Measurements from ENCODE around the gene MVK.

Gene MVK

GRCh38 chr12:109589691-109590245, 16.2 kb downstream of the MVK start:
- no peak for DNase-seq (ENCODE audit: extremely low spot score)
- CTCF ChIA-PET = interaction anchor here (0.7 to 1.0 kb wide), 2 partner anchors 201 to 256 kb away, joined by 3 to 4 read pairs; no protein-coding TSS in a partner anchor
- TF ChIP-seq TARDBP (IDR thresholded peaks at IDR 0.05) = no peak
- TF ChIP-seq ARNT (IDR thresholded peaks at IDR 0.05) = no peak
- TF ChIP-seq FOXA1 (IDR thresholded peaks at IDR 0.05) = no peak
- TF ChIP-seq CTBP1 (IDR thresholded peaks at IDR 0.05; ENCODE audit: borderline replicate concordance) = no peak
- POLR2A ChIA-PET = no interaction called here

- CTCF ChIA-PET = no interaction called here
- DNase-seq (ENCODE audit: extremely low spot score) = no peak
- no peak for TF ChIP-seq SUZ12 (IDR thresholded peaks at IDR 0.05)
- no peak for TF ChIP-seq FOXM1 (IDR thresholded peaks at IDR 0.05; ENCODE audit: borderline replicate concordance)
- TF ChIP-seq ZNF384 (IDR thresholded peaks at IDR 0.05) = no peak
- no peak for TF ChIP-seq FOXK2 (IDR thresholded peaks at IDR 0.05)
- TF ChIP-seq LEF1 (IDR thresholded peaks at IDR 0.05; ENCODE audit: borderline replicate concordance) = no peak
- TF ChIP-seq CTBP1 (IDR thresholded peaks at IDR 0.05; ENCODE audit: borderline replicate concordance) = no peak
- no peak for TF ChIP-seq NFRKB (IDR thresholded peaks at IDR 0.05)
- POLR2A ChIA-PET = no interaction called here
These were observed 17.0 kb downstream of the MVK start for GRCh38 chr12:109590566-109590965.

GRCh38 chr12:109591041-109591440, 17.4 kb downstream of the MVK start:
- TF ChIP-seq ELF4 (IDR thresholded peaks at IDR 0.05) (no peak), SUZ12 (IDR thresholded peaks at IDR 0.05) (no peak), FOXM1 (IDR thresholded peaks at IDR 0.05; ENCODE audit: borderline replicate concordance) (no peak), SP1 (IDR thresholded peaks at IDR 0.05) (no peak), FOXK2 (IDR thresholded peaks at IDR 0.05) (no peak), BHLHE40 (IDR thresholded peaks at IDR 0.05; ENCODE audit: borderline replicate concordance) (no peak), TARDBP (IDR thresholded peaks at IDR 0.05) (no peak), ARNT (IDR thresholded peaks at IDR 0.05) (no peak), PKNOX1 (IDR thresholded peaks at IDR 0.05) (no peak), L3MBTL2 (conservative IDR thresholded peaks at IDR 0.05) (no peak), ZNF384 (IDR thresholded peaks at IDR 0.05) (no peak), FOXA1 (IDR thresholded peaks at IDR 0.05) (no peak), LEF1 (IDR thresholded peaks at IDR 0.05; ENCODE audit: borderline replicate concordance) (no peak), CTBP1 (IDR thresholded peaks at IDR 0.05; ENCODE audit: borderline replicate concordance) (no peak)
- CTCF ChIA-PET = no interaction called here
- DNase-seq (ENCODE audit: extremely low spot score) = no peak
- POLR2A ChIA-PET = no interaction called here

- TF ChIP-seq L3MBTL2 (conservative IDR thresholded peaks at IDR 0.05) (no peak), TARDBP (IDR thresholded peaks at IDR 0.05) (no peak), BHLHE40 (IDR thresholded peaks at IDR 0.05; ENCODE audit: borderline replicate concordance) (no peak), ELF4 (IDR thresholded peaks at IDR 0.05) (no peak), FOXM1 (IDR thresholded peaks at IDR 0.05; ENCODE audit: borderline replicate concordance) (no peak), FOXA1 (IDR thresholded peaks at IDR 0.05) (no peak), SUZ12 (IDR thresholded peaks at IDR 0.05) (no peak), NFRKB (IDR thresholded peaks at IDR 0.05) (no peak), CTBP1 (IDR thresholded peaks at IDR 0.05; ENCODE audit: borderline replicate concordance) (no peak)
- no peak for DNase-seq (ENCODE audit: extremely low spot score)
- ChIA-PET CTCF (no interaction called here), POLR2A (no interaction called here)
These were observed 18.8 kb downstream of the MVK start for GRCh38 chr12:109592195-109592904.

GRCh38 chr12:109592905-109593272, 19.3 kb downstream of the MVK start:
- POLR2A ChIA-PET = no interaction called here
- DNase-seq (ENCODE audit: extremely low spot score) = no peak
- TF ChIP-seq CTBP1 (IDR thresholded peaks at IDR 0.05; ENCODE audit: borderline replicate concordance) = no peak
- TF ChIP-seq ELF4 (IDR thresholded peaks at IDR 0.05) = no peak
- no peak for TF ChIP-seq FOXA1 (IDR thresholded peaks at IDR 0.05)
- TF ChIP-seq LEF1 (IDR thresholded peaks at IDR 0.05; ENCODE audit: borderline replicate concordance) = no peak
- no peak for TF ChIP-seq PKNOX1 (IDR thresholded peaks at IDR 0.05)
- no peak for TF ChIP-seq ARNT (IDR thresholded peaks at IDR 0.05)
- no peak for TF ChIP-seq L3MBTL2 (conservative IDR thresholded peaks at IDR 0.05)
- no peak for TF ChIP-seq BHLHE40 (IDR thresholded peaks at IDR 0.05; ENCODE audit: borderline replicate concordance)
- TF ChIP-seq FOXM1 (IDR thresholded peaks at IDR 0.05; ENCODE audit: borderline replicate concordance) = no peak
- no peak for TF ChIP-seq ZNF384 (IDR thresholded peaks at IDR 0.05)
- TF ChIP-seq TARDBP (IDR thresholded peaks at IDR 0.05) = no peak
- TF ChIP-seq NFRKB (IDR thresholded peaks at IDR 0.05) = no peak
- TF ChIP-seq SUZ12 (IDR thresholded peaks at IDR 0.05) = no peak
- TF ChIP-seq FOXK2 (IDR thresholded peaks at IDR 0.05) = no peak
- no peak for TF ChIP-seq HDGF (IDR thresholded peaks at IDR 0.05; ENCODE audit: borderline replicate concordance)
- no peak for TF ChIP-seq SP1 (IDR thresholded peaks at IDR 0.05)
- CTCF ChIA-PET = no interaction called here

GRCh38 chr12:109594556-109595317, 21.1 kb downstream of the MVK start:
- DNase-seq (ENCODE audit: extremely low spot score) = no peak
- CTCF ChIA-PET = interaction anchor here (1.2 to 1.4 kb wide), 2 partner anchors 145 to 180 kb away, joined by 3 to 5 read pairs; no protein-coding TSS in a partner anchor
- no peak for TF ChIP-seq FOXM1 (IDR thresholded peaks at IDR 0.05; ENCODE audit: borderline replicate concordance)
- no peak for TF ChIP-seq FOXK2 (IDR thresholded peaks at IDR 0.05)
- no peak for TF ChIP-seq HDGF (IDR thresholded peaks at IDR 0.05; ENCODE audit: borderline replicate concordance)
- TF ChIP-seq L3MBTL2 (conservative IDR thresholded peaks at IDR 0.05) = no peak
- TF ChIP-seq SUZ12 (IDR thresholded peaks at IDR 0.05) = no peak
- TF ChIP-seq FOXA1 (IDR thresholded peaks at IDR 0.05) = no peak
- no peak for TF ChIP-seq SP1 (IDR thresholded peaks at IDR 0.05)
- POLR2A ChIA-PET = no interaction called here

Measured in HEK293T (cell line).